GM21825 (cell line): ENCODE results near the gene DOCK4.

Source experiments
- ATAC-seq: cut with Tn5 transposase; IDR thresholded peaks from one replicate; pipeline ENCODE4 v1.9.1; 2021; ENCODE audit warnings: mild to moderate bottlenecking, moderate library complexity; ENCODE audit not compliant: unreplicated experiment

Gene DOCK4

GRCh38 chr7:112195717-112196116 is 10.5 kb downstream of the DOCK4 start:
- ATAC-seq = no peak

- ATAC-seq = no peak
Observed at GRCh38 chr7:112193915-112194502, 12.2 kb downstream of the DOCK4 start.

- ATAC-seq = no peak
Observed at GRCh38 chr7:112192236-112193154, 13.7 kb downstream of the DOCK4 start.

GRCh38 chr7:112190120-112190519 is 16.1 kb downstream of the DOCK4 start:
- ATAC-seq = no peak

GRCh38 chr7:112189691-112190090 is 16.5 kb downstream of the DOCK4 start:
- ATAC-seq = no peak

- ATAC-seq = no peak
Observed at GRCh38 chr7:112188257-112188656, 17.9 kb downstream of the DOCK4 start.

GRCh38 chr7:112186300-112186699 is 19.9 kb downstream of the DOCK4 start:
- ATAC-seq = no peak

- no peak for ATAC-seq
Observed at GRCh38 chr7:112185005-112185834, 21.0 kb downstream of the DOCK4 start.

- ATAC-seq = no peak
Observed at GRCh38 chr7:112184455-112184854, 21.7 kb downstream of the DOCK4 start.

- ATAC-seq = no peak
Observed at GRCh38 chr7:112183266-112183665, 22.9 kb downstream of the DOCK4 start.

- no peak for ATAC-seq
Observed at GRCh38 chr7:112182749-112183148, 23.4 kb downstream of the DOCK4 start.

- no peak for ATAC-seq
Observed at GRCh38 chr7:112180223-112180622, 26.0 kb downstream of the DOCK4 start.

- ATAC-seq = no peak
Observed at GRCh38 chr7:112176693-112177415, 29.3 kb downstream of the DOCK4 start.

GRCh38 chr7:112176241-112176640 is 30.0 kb downstream of the DOCK4 start:
- no peak for ATAC-seq

GRCh38 chr7:112174192-112174591 is 32.0 kb downstream of the DOCK4 start:
- ATAC-seq = no peak

- ATAC-seq = no peak
Observed at GRCh38 chr7:112173568-112173905, 32.7 kb downstream of the DOCK4 start.

- ATAC-seq = no peak
Observed at GRCh38 chr7:112172870-112173567, 33.2 kb downstream of the DOCK4 start.

GRCh38 chr7:112171673-112172072 is 34.5 kb downstream of the DOCK4 start:
- ATAC-seq = no peak

- no peak for ATAC-seq
Observed at GRCh38 chr7:112168915-112169314, 37.3 kb downstream of the DOCK4 start.

GRCh38 chr7:112167147-112167546 is 39.1 kb downstream of the DOCK4 start:
- ATAC-seq = no peak
